Stimulated activated CD4-positive, alpha-beta T cell treated with anti-CD3 and anti-CD28 coated beads, Interleukin-2, amount 100 ng/mL, for 4 hours (primary cell): ENCODE measurements around the gene GSTM1.
"Not testable (repeated sequence)": the region's sequence is repeated elsewhere in the genome, so short reads cannot be mapped to it uniquely, and the experiment has no call there.

Experiments used
- DNase-seq: peaks from one replicate; pipeline ENCODE4 v3.0.0-alpha.2; 2020; ENCODE audit warnings: low read depth

GSTM1 gene

GRCh38 chr1:109659997-109660690 is 27.5 kb upstream of the GSTM1 start:
- no peak for DNase-seq

DNA sequence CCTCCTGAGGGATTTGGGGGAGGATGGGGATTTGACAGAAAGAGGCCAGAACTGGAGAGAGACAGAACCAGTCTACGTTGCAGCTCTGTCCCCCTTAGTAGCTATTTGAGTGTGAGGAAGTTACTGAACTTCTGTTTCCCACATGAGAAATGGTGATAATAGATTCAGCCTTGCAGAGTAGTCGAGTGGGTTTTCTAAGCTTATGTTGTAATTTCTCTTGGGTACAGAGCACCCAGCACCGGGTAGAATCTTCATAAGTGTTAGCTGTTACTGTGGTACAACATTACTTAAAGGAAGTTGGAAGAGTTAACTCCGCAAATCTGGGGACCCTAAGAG is 27.0 kb upstream of the GSTM1 start:
- DNase-seq, result not testable (repeated sequence)

DNA sequence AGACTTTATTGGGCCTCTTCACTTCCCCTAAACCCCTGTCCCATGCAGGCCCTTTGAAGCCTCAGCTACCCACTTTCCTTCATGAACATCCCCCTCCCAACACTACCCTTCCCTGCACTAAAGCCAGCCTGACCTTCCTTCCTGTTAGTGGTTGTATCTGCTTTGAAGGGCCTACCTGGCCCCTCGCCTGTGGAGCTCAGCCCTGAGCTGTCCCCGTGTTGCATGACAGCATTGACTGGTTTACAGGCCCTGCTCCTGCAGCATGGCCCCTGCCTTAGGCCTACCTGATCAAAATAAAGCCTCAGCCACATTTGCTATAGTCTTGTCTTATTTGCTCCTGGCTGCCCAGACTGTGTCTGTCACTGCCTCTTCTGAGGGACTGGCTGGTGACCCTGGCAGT is 26.2 kb upstream of the GSTM1 start:
- no peak for DNase-seq

DNA sequence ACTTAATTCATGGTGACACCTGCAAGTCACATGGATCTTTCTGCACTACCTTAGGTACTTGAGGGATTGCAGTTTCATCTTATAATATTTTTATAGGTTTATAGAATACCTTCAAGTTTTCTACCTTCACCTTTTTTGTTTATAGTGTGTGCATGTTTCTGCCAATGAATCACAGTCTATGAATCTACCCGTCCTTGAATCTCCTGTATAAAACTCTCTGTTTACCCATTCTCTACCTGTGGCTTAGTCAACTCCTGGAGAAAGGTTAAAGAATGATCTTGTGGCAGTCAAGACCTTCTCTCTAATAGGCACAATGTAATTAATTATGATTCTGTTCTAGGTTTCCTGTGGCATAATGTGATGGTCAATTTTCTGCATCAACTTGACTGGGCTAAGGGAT is 22.9 kb upstream of the GSTM1 start:
- no peak for DNase-seq

GRCh38 chr1:109667452-109668122 is 20.0 kb upstream of the GSTM1 start, which contains the start of gene GSTM2:
Gene GSTM2, plus strand, starts transcription at chr1:109668057. Its CDS starts 59 bp downstream, at chr1:109668116.
- peak; percentile 70 for DNase-seq

- no peak for DNase-seq
These were observed 19.4 kb upstream of the GSTM1 start for GRCh38 chr1:109668123-109668775.

DNA sequence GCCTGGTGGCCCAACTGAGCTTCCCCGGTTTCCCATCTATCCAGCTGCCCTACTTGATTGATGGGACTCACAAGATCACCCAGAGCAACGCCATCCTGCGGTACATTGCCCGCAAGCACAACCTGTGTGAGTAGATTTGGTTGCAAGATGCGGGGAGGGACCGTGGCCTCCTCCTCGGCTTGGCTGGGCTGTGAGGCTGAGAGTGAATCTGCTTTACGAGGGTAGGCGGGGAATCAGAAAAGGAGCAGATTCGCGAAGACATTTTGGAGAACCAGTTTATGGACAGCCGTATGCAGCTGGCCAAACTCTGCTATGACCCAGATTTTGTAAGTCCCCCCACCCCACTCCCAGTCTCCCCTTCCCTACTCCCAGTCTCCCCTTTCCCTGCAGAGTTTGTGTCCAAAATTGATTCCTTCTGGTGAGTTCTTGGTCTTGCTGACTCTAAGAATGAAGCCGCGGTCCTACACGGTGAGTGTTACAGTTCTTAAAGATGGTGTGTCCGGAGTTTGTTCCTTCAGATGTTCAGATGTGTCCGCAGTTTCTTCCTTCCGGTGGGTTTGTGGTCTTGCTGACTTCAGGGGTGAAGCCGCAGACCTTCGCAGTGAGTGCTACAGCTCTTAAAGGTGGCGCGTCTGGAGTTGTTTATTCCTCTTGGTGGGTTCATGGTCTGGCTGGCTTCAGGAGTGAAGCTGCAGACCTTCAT is 18.2 kb upstream of the GSTM1 start:
- no peak for DNase-seq

- DNase-seq, result not testable (repeated sequence)
These were observed 17.7 kb upstream of the GSTM1 start for GRCh38 chr1:109669949-109670302.

GRCh38 chr1:109671067-109671466 is 16.6 kb upstream of the GSTM1 start:
- DNase-seq, result no peak

DNA sequence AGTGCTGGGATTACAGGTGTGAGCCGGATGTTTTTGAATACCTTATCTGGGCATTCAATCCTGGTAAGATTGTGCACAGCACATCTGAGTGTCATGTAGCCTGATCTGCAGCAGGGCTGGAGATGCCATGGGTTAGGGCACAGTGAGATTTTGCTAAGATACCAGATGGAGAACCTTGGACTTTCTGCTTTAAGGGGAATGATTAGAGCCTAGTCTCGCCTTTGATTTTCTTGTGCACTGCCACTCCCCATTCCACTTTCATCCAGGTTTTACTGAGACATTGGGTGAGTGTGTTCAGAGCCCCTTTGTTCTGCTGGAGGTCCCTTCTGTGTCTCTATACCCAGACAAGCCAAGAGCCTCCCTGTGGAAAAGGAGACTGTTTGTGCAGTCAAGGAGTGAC is 13.8 kb upstream of the GSTM1 start:
- not testable (repeated sequence) for DNase-seq

DNA sequence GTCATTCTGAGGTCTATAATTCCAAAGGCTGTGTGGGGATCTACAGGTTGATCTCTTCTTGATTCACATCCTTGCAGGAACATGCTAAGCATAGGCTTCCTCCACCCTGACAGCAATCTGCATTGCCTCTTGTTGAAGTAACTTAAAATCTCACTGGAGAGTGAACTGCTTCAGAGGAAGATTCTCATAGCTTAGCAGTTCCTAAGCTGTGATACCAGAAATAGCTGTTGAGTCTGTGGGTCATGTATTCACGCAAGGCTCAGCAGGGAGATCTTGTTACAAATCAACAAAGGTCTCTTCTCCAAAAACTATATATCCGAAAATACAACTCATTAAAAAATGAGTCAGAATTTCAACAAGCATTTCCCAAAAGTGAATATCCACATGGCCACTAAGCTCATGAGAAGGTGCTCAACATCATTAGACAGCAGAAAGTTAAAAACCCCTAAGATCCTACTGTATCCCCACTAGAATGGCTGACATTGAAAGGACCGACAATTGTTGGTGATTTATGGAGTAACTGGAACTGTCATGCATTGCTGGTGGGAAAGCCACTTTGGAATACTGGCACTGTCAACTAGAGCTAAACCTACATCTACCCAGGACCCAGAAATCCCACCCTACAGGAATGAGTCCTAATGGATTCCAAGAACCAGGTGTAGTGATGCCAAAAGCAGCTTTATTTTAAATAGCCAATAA is 10.8 kb upstream of the GSTM1 start:
- DNase-seq, result not testable (repeated sequence)

- no peak for DNase-seq
These were observed 10.2 kb upstream of the GSTM1 start for GRCh38 chr1:109677459-109677858.

DNA sequence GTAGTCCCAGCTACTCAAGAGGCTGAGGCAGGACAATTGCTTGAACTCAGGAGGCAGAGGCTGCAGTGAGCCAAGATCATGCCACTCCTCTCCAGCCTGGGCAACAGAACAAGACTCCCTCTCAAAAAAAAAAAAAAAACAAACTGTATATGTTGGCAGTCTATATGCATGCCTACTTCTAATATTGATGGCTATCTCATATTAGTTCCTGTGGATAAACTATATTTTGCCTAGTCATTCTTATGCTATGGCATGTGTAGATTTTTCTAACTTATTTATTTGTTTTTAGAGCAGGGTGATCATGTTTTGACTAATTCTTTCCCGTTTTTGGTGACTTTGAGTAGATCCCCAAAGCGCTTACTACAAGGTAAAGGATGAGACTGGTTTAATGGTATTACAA is 9.0 kb upstream of the GSTM1 start:
- not testable (repeated sequence) for DNase-seq

GRCh38 chr1:109684777-109685176 is 2.8 kb upstream of the GSTM1 start:
- DNase-seq, result not testable (repeated sequence)

DNA sequence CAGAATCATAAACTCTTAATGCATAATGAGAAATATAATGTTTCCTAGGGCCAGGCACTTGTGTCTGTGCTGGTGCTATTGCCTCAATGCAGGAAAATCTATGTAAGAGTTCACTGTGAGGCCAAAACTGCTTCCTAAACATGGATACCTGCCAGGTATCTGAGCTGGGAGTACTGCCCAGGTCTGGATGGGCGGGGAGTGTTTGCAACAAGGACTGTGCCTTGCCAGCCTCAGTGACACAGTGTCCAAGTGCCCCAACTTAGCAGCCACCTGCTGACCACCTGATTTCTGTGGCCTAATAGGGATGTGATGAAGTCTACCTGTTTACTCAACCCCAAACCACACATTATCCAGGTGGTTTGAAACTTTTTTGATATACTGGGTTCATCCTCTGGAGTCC is 2.2 kb upstream of the GSTM1 start:
- not testable (repeated sequence) for DNase-seq

GRCh38 chr1:109685890-109686289 is 1.7 kb upstream of the GSTM1 start:
- DNase-seq, result not testable (repeated sequence)

GRCh38 chr1:109687109-109687508 is 508 bp upstream of the GSTM1 start:
- not testable (repeated sequence) for DNase-seq

DNA sequence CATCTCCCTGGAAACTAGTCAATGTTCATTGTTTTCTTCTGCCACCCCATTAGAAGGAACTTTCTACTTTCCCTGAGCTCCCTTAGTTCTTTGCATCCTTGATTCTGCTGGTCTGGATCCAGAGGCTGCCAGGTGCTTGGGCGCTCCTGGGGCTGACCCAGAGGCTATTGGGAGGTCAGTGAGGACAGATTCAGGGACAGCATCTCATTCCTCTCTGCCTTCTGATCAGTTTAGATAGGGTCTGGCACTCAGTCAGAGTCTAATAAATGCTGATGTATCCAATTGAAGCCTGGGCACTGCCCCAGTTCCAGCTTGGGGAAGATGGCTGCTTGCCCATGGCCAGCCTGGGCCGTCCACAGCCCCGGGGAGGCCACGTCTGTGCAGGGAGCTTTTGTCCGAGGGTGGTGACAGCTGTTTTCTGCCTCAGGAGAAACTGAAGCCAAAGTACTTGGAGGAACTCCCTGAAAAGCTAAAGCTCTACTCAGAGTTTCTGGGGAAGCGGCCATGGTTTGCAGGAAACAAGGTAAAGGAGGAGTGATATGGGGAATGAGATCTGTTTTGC is 2.3 kb downstream of the GSTM1 start:
- no peak for DNase-seq

GRCh38 chr1:109691759-109692158 is 4.1 kb downstream of the GSTM1 start:
- DNase-seq, result no peak

DNA sequence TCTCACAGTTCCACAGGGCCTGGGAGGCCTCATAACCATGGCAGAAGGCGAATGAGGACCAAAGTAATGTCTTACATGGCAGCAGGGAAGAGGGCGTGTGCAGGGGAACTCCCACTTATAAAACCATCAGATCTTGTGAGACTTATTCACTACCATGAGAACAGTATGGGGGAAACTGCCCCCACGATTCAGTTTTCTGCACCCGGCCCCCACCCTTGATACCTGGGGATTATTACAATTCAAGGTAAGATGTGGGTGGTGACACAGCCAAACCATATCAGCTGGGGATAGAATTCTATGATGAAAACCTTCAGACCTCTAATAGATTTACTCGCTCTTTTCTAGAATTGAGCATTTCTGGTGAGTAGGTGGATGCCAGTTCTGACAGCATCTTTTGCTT is 6.8 kb downstream of the GSTM1 start:
- not testable (repeated sequence) for DNase-seq

DNA sequence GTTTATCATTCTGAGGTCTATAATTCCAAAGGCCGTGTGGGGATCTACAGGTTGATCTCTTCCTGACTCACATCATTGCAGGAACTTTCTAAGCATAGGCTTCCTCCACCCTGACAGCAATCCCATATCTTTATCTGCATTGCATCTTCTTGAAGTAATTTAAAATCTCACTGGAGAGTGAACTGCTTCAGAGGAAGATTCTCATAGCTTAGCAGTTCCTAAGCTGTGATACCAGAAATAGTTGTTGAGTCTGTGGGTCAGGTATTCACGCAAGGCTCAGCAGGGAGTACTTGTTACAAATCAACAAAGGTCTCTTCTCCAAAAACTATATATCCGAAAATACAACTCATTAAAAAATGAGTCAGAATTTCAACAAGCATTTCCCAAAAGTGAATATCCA is 7.5 kb downstream of the GSTM1 start:
- not testable (repeated sequence) for DNase-seq

GRCh38 chr1:109697066-109697465 is 9.4 kb downstream of the GSTM1 start:
- DNase-seq, result no peak
